Measurements from ENCODE around the gene FAM200B.

DNA sequence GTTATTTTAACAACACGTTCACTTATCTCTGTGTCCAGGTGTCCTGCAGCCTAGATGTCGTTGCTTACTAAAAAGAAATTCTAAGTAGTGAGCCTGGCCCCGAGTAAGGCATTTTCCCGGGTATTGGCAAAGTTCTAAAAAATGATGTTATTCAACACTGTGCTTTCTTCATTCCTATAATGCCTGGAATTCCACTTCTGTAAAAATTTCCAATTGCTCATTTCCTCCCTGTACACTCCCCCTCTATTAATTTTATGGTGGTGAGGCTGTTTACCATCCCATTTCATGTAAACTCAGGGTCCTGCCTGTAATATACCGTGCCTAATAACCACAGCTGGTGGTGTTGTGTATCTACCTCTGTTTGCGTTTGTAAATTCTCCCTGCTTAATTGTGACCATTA, 35.5 kb downstream of the FAM200B start:
- no peak for TF ChIP-seq EZH2phosphoT487 (IDR thresholded peaks at IDR 0.05; ENCODE audit: unreplicated experiment)
- TF ChIP-seq CTCF (conservative IDR thresholded peaks at IDR 0.05; ENCODE audit: low read depth in 2 of 2), result no peak
- TF ChIP-seq EZH2 (IDR thresholded peaks at IDR 0.05; ENCODE audit: low read depth, unreplicated experiment), result no peak
- no peak for TF ChIP-seq JUNB (IDR thresholded peaks at IDR 0.05; ENCODE audit: unreplicated experiment)
- TF ChIP-seq, protein P1, sequence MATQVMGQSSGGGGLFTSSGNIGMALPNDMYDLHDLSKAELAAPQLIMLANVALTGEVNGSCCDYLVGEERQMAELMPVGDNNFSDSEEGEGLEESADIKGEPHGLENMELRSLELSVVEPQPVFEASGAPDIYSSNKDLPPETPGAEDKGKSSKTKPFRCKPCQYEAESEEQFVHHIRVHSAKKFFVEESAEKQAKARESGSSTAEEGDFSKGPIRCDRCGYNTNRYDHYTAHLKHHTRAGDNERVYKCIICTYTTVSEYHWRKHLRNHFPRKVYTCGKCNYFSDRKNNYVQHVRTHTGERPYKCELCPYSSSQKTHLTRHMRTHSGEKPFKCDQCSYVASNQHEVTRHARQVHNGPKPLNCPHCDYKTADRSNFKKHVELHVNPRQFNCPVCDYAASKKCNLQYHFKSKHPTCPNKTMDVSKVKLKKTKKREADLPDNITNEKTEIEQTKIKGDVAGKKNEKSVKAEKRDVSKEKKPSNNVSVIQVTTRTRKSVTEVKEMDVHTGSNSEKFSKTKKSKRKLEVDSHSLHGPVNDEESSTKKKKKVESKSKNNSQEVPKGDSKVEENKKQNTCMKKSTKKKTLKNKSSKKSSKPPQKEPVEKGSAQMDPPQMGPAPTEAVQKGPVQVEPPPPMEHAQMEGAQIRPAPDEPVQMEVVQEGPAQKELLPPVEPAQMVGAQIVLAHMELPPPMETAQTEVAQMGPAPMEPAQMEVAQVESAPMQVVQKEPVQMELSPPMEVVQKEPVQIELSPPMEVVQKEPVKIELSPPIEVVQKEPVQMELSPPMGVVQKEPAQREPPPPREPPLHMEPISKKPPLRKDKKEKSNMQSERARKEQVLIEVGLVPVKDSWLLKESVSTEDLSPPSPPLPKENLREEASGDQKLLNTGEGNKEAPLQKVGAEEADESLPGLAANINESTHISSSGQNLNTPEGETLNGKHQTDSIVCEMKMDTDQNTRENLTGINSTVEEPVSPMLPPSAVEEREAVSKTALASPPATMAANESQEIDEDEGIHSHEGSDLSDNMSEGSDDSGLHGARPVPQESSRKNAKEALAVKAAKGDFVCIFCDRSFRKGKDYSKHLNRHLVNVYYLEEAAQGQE (IDR thresholded peaks at IDR 0.05; ENCODE audit: unreplicated experiment), result no peak
- no peak for TF ChIP-seq POLR2AphosphoS5 (IDR thresholded peaks at IDR 0.05; ENCODE audit: low read depth)
- no peak for TF ChIP-seq STAT1 (IDR thresholded peaks at IDR 0.05; ENCODE audit: unreplicated experiment)
- TF ChIP-seq ETS1 (IDR thresholded peaks at IDR 0.05), result no peak
- no peak for TF ChIP-seq CREB1 (CRISPR knock-in tag; IDR thresholded peaks at IDR 0.05; ENCODE audit: low read depth)
- no peak for TF ChIP-seq NANOG (IDR thresholded peaks at IDR 0.05; ENCODE audit: borderline replicate concordance)
- no peak for TF ChIP-seq ZNF462 (CRISPR knock-in tag; IDR thresholded peaks at IDR 0.05)

All from GM23338 (cell line).